HepG2 (cell line): ENCODE measurements around the gene HES6. TPM values are rescaled to one million over a fixed set of nuclear protein-coding genes. Genes with fewer than 3 reads are reported as not detected.

Source experiments
- AHDC1 ChIP-seq: sonication (generic); formaldehyde crosslinking; IDR thresholded peaks from 2 replicates; pipeline ENCODE4 v1.5.1; 2020; ENCODE audit warnings: mild to moderate bottlenecking, missing genetic modification reagents, borderline replicate concordance
- AKAP8 ChIP-seq: sonication (generic); formaldehyde crosslinking; IDR thresholded peaks from 2 replicates; pipeline ENCODE4 v1.5.1; 2020; ENCODE audit warnings: mild to moderate bottlenecking, missing genetic modification reagents
- BORCS8-MEF2B ChIP-seq: sonication (generic); formaldehyde crosslinking; IDR thresholded peaks from 2 replicates; pipeline ENCODE4 v1.8.0; 2022; ENCODE audit warnings: mild to moderate bottlenecking, missing genetic modification reagents
- CBFB ChIP-seq: sonication (generic); formaldehyde crosslinking; IDR thresholded peaks from 2 replicates; pipeline ENCODE4 v1.4.0; 2020; ENCODE audit warnings: missing genetic modification reagents
- CBX5 ChIP-seq: sonication (generic); formaldehyde crosslinking; IDR thresholded peaks from 2 replicates; pipeline ENCODE4 v1.4.0; 2020; ENCODE audit warnings: missing genetic modification reagents, borderline replicate concordance
- E2F2 ChIP-seq: sonication (generic); formaldehyde crosslinking; IDR thresholded peaks from 2 replicates; pipeline ENCODE4 v1.4.0; 2020; ENCODE audit warnings: missing genetic modification reagents, borderline replicate concordance
- EED ChIP-seq: sonication (generic); formaldehyde crosslinking; IDR thresholded peaks from 2 replicates; pipeline ENCODE4 v1.5.0; 2020; ENCODE audit warnings: mild to moderate bottlenecking, missing genetic modification reagents
- FOXK2 ChIP-seq: fragments of 450-650 bp; IDR thresholded peaks from 2 replicates; pipeline ENCODE4 v1.6.1; 2016
- GTF3A ChIP-seq: sonication (generic); formaldehyde crosslinking; conservative IDR thresholded peaks from 2 replicates; pipeline ENCODE4 v1.4.0; 2020; ENCODE audit warnings: mild to moderate bottlenecking, missing genetic modification reagents
- HNF4G ChIP-seq, 2 experiments: sonication (generic) in 1 of 2; formaldehyde crosslinking in 1 of 2; IDR thresholded peaks; 2 replicates each; pipeline versions ENCODE4 v1.4.0 to v1.6.1; 2011 to 2020; ENCODE audit warnings: borderline replicate concordance in 2 of 2, low read depth in 2 of 2, mild to moderate bottlenecking in 2 of 2, low read length in 1 of 2, missing genetic modification reagents in 1 of 2, moderate library complexity in 1 of 2
- HOXA7 ChIP-seq: sonication (generic); formaldehyde crosslinking; IDR thresholded peaks from 2 replicates; pipeline ENCODE4 v1.8.1; 2022; ENCODE audit warnings: mild to moderate bottlenecking, missing genetic modification reagents, moderate library complexity
- KAT2B ChIP-seq: fragments of 150-350 bp; IDR thresholded peaks from 2 replicates; pipeline ENCODE4 v1.6.1; 2014; ENCODE audit warnings: low read depth, low read length, borderline replicate concordance
- MBD4 ChIP-seq: IDR thresholded peaks from 2 replicates; pipeline ENCODE4 v1.6.1; 2012; ENCODE audit warnings: low read length, inconsistent platforms, borderline replicate concordance
- MXI1 ChIP-seq: IDR thresholded peaks from 3 replicates; pipeline ENCODE4 v1.6.1; 2012; ENCODE audit warnings: low read depth, low read length, inconsistent platforms, borderline replicate concordance
- ZNF136 ChIP-seq: sonication (generic); formaldehyde crosslinking; IDR thresholded peaks from 2 replicates; pipeline ENCODE4 v1.8.1; 2022; ENCODE audit warnings: low read depth, mild to moderate bottlenecking, moderate library complexity, missing genetic modification reagents
- ZNF326 ChIP-seq: sonication (generic); formaldehyde crosslinking; IDR thresholded peaks from 2 replicates; pipeline ENCODE4 v1.4.0; 2020; ENCODE audit warnings: missing genetic modification reagents, borderline replicate concordance
- ZNF547 ChIP-seq: sonication (generic); formaldehyde crosslinking; IDR thresholded peaks from 2 replicates; pipeline ENCODE4 v1.5.1; 2020; ENCODE audit warnings: mild to moderate bottlenecking, missing genetic modification reagents
- ZNF557 ChIP-seq: sonication (generic); formaldehyde crosslinking; IDR thresholded peaks from 2 replicates; pipeline ENCODE4 v1.4.0; 2020; ENCODE audit warnings: missing genetic modification reagents
- ZNF558 ChIP-seq: sonication (generic); formaldehyde crosslinking; IDR thresholded peaks from 2 replicates; pipeline ENCODE4 v1.9.0; 2022; ENCODE audit warnings: mild to moderate bottlenecking, missing genetic modification reagents, borderline replicate concordance
- ZSCAN9 ChIP-seq: IDR thresholded peaks from 2 replicates; pipeline ENCODE4 v1.6.1; 2016; ENCODE audit warnings: borderline replicate concordance
- ZZZ3 ChIP-seq: sonication (generic); formaldehyde crosslinking; IDR thresholded peaks from 2 replicates; pipeline ENCODE4 v1.4.0; 2020; ENCODE audit warnings: missing genetic modification reagents, mild to moderate bottlenecking, borderline replicate concordance
- polyA plus RNA-seq, 8 experiments: library from polyadenylated mRNA; depleted of rRNA in 3 of 8; stranded (reverse) in 7 of 8; unstranded in 1 of 8; fragments of >200 nt; fragmentation: Illumina TruSeq in 4 of 8; extraction: Trizol in 4 of 8; gene quantifications; 2 replicates each; pipeline versions ENCODE4 v1.2.1 to v1.2.3, GENCODE V29; 2011 to 2016; ENCODE audit warnings: low read depth in 4 of 8, missing spikeins in 1 of 8, mixed read lengths in 1 of 8; ENCODE audit not compliant: insufficient read depth in 1 of 8
- total RNA-seq, 5 experiments: library from RNA; depleted of rRNA; stranded (reverse); fragments of >200 nt; fragmentation: Illumina TruSeq; extraction: Trizol; gene quantifications; 2 replicates each; pipeline ENCODE4 v1.2.3, GENCODE V29; 2016; ENCODE audit warnings: low read depth in 1 of 5
- TF ChIP-seq, protein P1 (sequence below): IDR thresholded peaks from 2 replicates; pipeline ENCODE4 v1.6.1; 2016; ENCODE audit warnings: control low read depth

HES6 gene
- total and polyA plus RNA-seq, 2 of the 13 experiments (the other 11 are each of a cell fraction or from before 2014, with no cell fraction given): 19.5 to 82.8 TPM

GRCh38 chr2:238239863-238240756 is at the start of gene HES6 (continued):
- TF ChIP-seq CBX5 (CRISPR knock-in tag) (no peak), MXI1 (peak; percentile 48; the same call in 1 of the 3 replicates), EED (CRISPR knock-in tag) (no peak), ZZZ3 (CRISPR knock-in tag) (no peak), ZSCAN9 (CRISPR knock-in tag) (no peak), ZNF558 (CRISPR knock-in tag) (no peak), GTF3A (CRISPR knock-in tag) (no peak), FOXK2 (no peak), HNF4G (IDR thresholded peaks at IDR 0.05; ENCODE audit: borderline replicate concordance, low read depth, low read length) (0 out of 2 replicates have a peak, but pooled peaks have one; percentile 6), HNF4G (CRISPR knock-in tag; IDR thresholded peaks at IDR 0.05; ENCODE audit: borderline replicate concordance, low read depth) (no peak), MBD4 (no peak), ZNF547 (no peak), KAT2B (no peak), HOXA7 (CRISPR knock-in tag) (no peak), ZNF136 (no peak), AKAP8 (CRISPR knock-in tag) (no peak), ZNF326 (CRISPR knock-in tag) (no peak), E2F2 (CRISPR knock-in tag) (no peak), BORCS8-MEF2B (CRISPR knock-in tag) (no peak; the same call in none of the 2 replicates), AHDC1 (CRISPR knock-in tag) (no peak), CBFB (peak; percentile 42; the same call in 1 of the 2 replicates), ZNF557 (CRISPR knock-in tag) (no peak)
- TF ChIP-seq, protein P1, sequence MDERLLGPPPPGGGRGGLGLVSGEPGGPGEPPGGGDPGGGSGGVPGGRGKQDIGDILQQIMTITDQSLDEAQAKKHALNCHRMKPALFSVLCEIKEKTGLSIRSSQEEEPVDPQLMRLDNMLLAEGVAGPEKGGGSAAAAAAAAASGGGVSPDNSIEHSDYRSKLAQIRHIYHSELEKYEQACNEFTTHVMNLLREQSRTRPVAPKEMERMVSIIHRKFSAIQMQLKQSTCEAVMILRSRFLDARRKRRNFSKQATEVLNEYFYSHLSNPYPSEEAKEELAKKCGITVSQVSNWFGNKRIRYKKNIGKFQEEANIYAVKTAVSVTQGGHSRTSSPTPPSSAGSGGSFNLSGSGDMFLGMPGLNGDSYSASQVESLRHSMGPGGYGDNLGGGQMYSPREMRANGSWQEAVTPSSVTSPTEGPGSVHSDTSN (CRISPR knock-in tag): no peak
